Sigmoid colon (tissue), 4 donors: ENCODE measurements around the gene PRKCZ.

ENCODE experiments used
- CTCF ChIP-seq, 4 experiments: fragments of 450-650 bp in 3 of 4; fragments of 200-600 bp in 1 of 4; IDR thresholded peaks; one replicate each; pipeline ENCODE4 v1.5.1; 2016 to 2019; ENCODE audit warnings: antibody characterized with exemption in 4 of 4, mild to moderate bottlenecking in 3 of 4, moderate library complexity in 2 of 4
- POLR2A ChIP-seq, 2 donors: fragments of 450-650 bp; IDR thresholded peaks; one replicate each; pipeline ENCODE4 v1.6.1; 2016; ENCODE audit warnings: antibody characterized with exemption in 2 of 2, mild to moderate bottlenecking in 2 of 2, moderate library complexity in 2 of 2
- POLR2AphosphoS5 ChIP-seq, 4 donors: sonication (generic); formaldehyde crosslinking; IDR thresholded peaks; one replicate each; pipeline ENCODE4 v1.6.1; 2017; ENCODE audit warnings: antibody characterized with exemption in 4 of 4

GRCh38 chr1:2044510-2045319 is 5.5 kb upstream of the PRKCZ start:
- TF ChIP-seq POLR2A (IDR thresholded peaks at IDR 0.05): no peak
- TF ChIP-seq CTCF (IDR thresholded peaks at IDR 0.05): peak; percentile 41 to 92 (median 55)
- no peak for TF ChIP-seq POLR2AphosphoS5 (IDR thresholded peaks at IDR 0.05)
